ENCODE data around the gene LMNTD2. TPM values are rescaled to one million over a fixed set of nuclear protein-coding genes. Genes with fewer than 3 reads are reported as not detected.

The LMNTD2 gene
- total RNA-seq, 1 donor from 2014 or later: 1.9 TPM

DNA sequence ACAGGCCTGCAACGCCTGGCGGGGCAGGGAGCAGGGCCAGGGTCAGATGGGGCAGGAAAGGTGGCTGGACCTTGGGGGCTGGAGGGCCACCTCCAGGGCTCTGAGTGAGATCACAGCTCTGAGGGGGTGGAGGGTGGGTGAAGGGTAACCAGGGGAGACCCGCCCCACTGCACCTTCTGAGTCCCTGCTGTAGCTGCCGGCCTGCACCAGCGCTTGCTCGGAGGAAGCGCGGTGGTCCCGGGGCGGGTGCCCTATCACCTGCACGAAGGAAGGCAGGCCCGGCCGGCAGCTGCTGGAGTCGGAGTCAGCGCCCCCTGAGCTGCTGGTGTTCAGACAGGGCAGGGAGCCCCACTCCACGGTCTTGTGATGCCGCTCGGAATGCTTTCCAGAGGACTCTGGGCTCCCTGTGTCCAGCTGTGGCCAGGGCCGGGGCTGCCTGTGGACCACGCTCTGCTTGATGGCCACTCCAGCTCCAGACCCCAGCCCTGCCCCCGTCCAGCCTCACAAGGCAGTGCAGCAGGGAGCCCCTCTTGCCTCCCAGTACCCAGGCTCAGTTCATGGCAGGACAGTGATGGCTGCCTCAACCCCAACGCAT lies 3.8 kb downstream of the LMNTD2 start:
- H3K27me3 ChIP-seq (ENCODE audit: control insufficient read depth, insufficient read depth, low read length): peaks cover 40% of the 10 kb centered on the region
- DNase-seq (ENCODE audit: low read depth): no peak
- TF ChIP-seq CTCF (IDR thresholded peaks at IDR 0.05; ENCODE audit: insufficient read depth, low read length, poor library complexity, severe bottlenecking): no peak
- no peaks in the 10 kb centered on the region for H3K36me3 ChIP-seq (ENCODE audit: control insufficient read depth, insufficient read depth, low read length)
- H3K4me3 ChIP-seq (ENCODE audit: low read depth, low read length): no peak overlapping the region

- Histone ChIP-seq H3K36me3 (ENCODE audit: control insufficient read depth, insufficient read depth, low read length) (no peaks in the 10 kb centered on the region), H3K4me3 (ENCODE audit: low read depth, low read length) (peak overlapping the region; percentile 37), H3K27me3 (ENCODE audit: control insufficient read depth, insufficient read depth, low read length) (peaks cover 40% of the 10 kb centered on the region)
- TF ChIP-seq CTCF (IDR thresholded peaks at IDR 0.05; ENCODE audit: insufficient read depth, low read length, poor library complexity, severe bottlenecking): no peak
- DNase-seq (ENCODE audit: low read depth): no peak
Measured at GRCh38 chr11:555780-556661, 4.5 kb downstream of the LMNTD2 start.

- no peak for DNase-seq (ENCODE audit: low read depth)
- Histone ChIP-seq H3K27me3 (ENCODE audit: control insufficient read depth, insufficient read depth, low read length) (peaks cover 40% of the 10 kb centered on the region), H3K36me3 (ENCODE audit: control insufficient read depth, insufficient read depth, low read length) (no peaks in the 10 kb centered on the region), H3K4me3 (ENCODE audit: low read depth, low read length) (peak overlapping the region; percentile 37)
- TF ChIP-seq CTCF (IDR thresholded peaks at IDR 0.05; ENCODE audit: insufficient read depth, low read length, poor library complexity, severe bottlenecking): no peak
Measured at GRCh38 chr11:555227-555779, 5.2 kb downstream of the LMNTD2 start.

GRCh38 chr11:554428-555226 lies 5.9 kb downstream of the LMNTD2 start:
- H3K27me3 ChIP-seq (ENCODE audit: control insufficient read depth, insufficient read depth, low read length): peaks cover 40% of the 10 kb centered on the region
- no peaks in the 10 kb centered on the region for H3K36me3 ChIP-seq (ENCODE audit: control insufficient read depth, insufficient read depth, low read length)
- no peak for DNase-seq (ENCODE audit: low read depth)
- peak; percentile 61 for TF ChIP-seq CTCF (IDR thresholded peaks at IDR 0.05; ENCODE audit: insufficient read depth, low read length, poor library complexity, severe bottlenecking)
- peak overlapping the region; percentile 37 for H3K4me3 ChIP-seq (ENCODE audit: low read depth, low read length)

DNA sequence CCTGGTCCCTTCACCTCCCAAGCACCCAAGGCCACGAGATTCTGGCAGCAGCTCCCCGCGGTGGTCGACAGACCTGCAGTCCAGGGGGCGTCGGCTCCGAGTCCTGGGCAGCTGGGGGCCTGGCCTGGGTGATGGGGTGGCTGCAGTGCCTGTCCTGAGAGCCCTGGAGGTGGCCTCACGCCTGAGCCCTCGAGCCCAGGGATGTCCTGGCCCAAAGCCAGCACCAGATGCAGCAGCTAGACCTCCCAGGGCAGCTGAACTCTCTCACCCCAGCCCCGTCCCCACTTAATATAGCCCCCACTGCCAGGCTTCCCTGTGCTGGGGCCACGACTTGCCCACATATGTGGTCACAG lies 6.6 kb downstream of the LMNTD2 start:
- Histone ChIP-seq H3K27me3 (ENCODE audit: control insufficient read depth, insufficient read depth, low read length) (peaks cover 40% of the 10 kb centered on the region), H3K36me3 (ENCODE audit: control insufficient read depth, insufficient read depth, low read length) (no peaks in the 10 kb centered on the region), H3K4me3 (ENCODE audit: low read depth, low read length) (no peak overlapping the region)
- no peak for DNase-seq (ENCODE audit: low read depth)
- TF ChIP-seq CTCF (IDR thresholded peaks at IDR 0.05; ENCODE audit: insufficient read depth, low read length, poor library complexity, severe bottlenecking): no peak
